Retinal pigment epithelial cell (primary cell): Measurements from ENCODE around the gene TEKT1.
A peak's percentile ranks its signal among the peaks of the same experiment; 100 is the strongest.
"Not testable (repeated sequence)": the region's sequence is repeated elsewhere in the genome, so short reads cannot be mapped to it uniquely, and the experiment has no call there.

ENCODE experiments used
- DNase-seq: peaks from one replicate; pipeline ENCODE4 v3.0.0-alpha.2; 2010; ENCODE audit warnings: low read depth
- H3K4me3 ChIP-seq: 2 replicates; pipeline ENCODE4 v1.5.1; 2011; ENCODE audit warnings: mild to moderate bottlenecking, low read length, control low read depth, moderate library complexity
- CTCF ChIP-seq: conservative IDR thresholded peaks from 2 replicates; pipeline ENCODE4 v1.5.1; 2011; ENCODE audit warnings: low read depth, low read length, control low read depth, inconsistent platforms

TEKT1 gene

DNA sequence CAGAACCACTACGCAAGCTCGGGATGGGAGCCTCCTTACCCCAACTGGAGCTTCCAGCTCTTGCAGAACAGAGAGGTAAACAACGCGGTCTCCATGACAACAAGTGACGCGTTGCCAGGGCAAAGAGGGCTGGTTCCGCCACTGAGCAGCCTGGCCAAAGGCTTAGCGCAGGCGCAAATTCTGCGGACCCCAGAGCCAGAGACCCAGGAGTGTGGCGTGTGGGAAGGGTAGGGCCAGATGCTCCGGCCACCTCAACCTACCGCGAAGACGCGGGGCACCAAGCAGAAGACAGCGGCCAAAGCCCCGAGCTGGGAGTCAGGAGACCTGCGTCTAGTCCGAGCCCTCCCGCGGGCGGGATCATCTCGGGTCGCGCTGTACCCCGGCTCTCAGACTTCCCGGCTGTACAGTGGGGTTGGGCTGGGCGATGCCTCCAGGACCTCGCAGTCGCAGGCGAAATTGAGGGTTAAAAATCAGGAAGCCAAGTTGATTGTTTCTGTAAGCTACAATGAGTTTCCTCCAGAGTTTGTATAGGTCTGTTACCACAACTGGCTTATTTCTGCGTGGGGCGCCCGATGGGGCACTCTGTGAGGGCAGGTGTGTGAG is at the start of gene TEKT1:
Gene TEKT1 (minus strand): TSS at position 69 of the 603 bp plus-strand sequence. CDS start 1,353 bp downstream, outside the sequence.
- no peak for TF ChIP-seq CTCF
- DNase-seq: peak; percentile 4
- H3K4me3 ChIP-seq: peak within 1 kb of the TSS; percentile 35

DNA sequence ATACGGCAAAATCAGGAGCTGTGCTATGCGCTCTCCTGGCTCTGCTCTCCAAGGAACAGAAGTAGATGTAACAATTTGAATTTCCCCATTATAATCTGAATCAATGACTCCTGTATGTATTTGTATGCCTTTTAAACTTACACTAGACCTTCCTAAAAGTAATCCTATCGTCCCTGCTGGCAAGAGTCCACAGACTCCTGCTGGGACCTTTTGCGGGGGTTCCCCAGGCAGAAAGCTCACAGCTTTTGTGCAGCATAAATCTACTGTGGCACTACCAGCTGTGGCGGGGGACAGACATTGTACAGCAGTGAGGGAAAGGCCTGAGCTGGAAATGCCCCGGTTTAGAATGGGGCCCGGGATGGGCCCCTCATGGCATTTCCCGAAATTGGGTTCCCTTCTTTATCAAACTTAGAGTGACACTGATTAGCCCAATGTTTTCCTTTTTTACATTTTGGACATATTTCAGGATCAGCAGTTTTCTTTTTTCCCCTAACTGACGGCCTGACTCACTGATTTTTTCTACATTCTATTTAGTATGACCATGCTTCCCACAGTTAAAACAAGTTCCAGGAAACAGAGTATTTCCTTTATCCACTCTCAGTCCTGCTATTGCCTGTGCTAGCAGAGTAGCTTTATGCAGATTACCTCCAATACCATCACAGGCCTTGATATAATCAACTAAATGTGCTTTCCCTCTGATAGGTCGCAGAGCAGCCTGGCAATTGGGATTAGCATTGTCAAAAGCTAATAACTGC is 47.9 kb upstream of the TEKT1 start:
- H3K4me3 ChIP-seq, DNase-seq: not testable (repeated sequence)

GRCh38 chr17:6875276-6875675 is 43.7 kb upstream of the TEKT1 start:
- DNase-seq, H3K4me3 ChIP-seq: not testable (repeated sequence)

GRCh38 chr17:6872936-6873335 is 41.4 kb upstream of the TEKT1 start:
- DNase-seq: no peak
- no peak overlapping the region for H3K4me3 ChIP-seq
- TF ChIP-seq CTCF: no peak

DNA sequence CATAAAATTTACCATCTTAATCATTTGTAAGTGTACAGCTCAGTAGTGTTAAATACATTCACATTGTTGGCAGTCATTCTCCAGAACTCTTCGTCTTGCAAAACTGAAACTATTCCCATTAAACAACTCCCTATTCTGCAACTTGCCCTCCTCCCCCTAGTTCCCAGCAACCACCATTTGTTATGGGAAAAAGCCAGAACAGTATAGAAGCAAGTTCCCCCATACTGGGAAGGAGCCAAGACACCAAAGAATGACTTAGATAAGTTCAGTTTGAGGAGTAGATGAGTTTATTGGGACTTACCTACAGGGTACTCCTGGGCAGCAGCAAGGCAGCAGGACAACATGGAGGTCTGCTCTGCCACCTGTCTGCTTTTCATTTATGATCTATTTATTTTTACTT is 39.3 kb upstream of the TEKT1 start:
- no peak for TF ChIP-seq CTCF
- no peak for DNase-seq
- H3K4me3 ChIP-seq: no peak overlapping the region

DNA sequence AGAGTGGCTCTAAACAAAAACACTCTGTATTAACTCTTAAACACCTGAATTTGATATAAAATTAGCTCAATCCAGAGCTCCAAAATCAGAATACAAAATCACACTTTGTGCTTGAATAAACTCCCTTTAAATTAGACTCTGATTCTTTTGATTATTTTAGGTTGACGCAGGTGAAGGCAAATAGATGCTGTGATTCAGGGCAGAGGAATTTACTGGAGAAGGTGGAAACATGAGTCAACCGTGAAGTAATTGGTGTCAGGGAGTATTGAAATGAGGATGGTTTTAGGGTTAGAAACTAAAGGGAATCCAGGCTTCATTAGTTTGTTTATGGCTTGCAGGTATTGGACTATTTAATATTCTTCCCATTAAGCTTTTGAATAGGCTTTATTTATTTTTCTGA is 37.1 kb upstream of the TEKT1 start:
- DNase-seq: no peak
- TF ChIP-seq CTCF: no peak
- H3K4me3 ChIP-seq: no peak overlapping the region

- H3K4me3 ChIP-seq: no peak overlapping the region
- no peak for TF ChIP-seq CTCF
- DNase-seq: no peak
These were observed 36.3 kb upstream of the TEKT1 start for GRCh38 chr17:6867849-6868248.

DNA sequence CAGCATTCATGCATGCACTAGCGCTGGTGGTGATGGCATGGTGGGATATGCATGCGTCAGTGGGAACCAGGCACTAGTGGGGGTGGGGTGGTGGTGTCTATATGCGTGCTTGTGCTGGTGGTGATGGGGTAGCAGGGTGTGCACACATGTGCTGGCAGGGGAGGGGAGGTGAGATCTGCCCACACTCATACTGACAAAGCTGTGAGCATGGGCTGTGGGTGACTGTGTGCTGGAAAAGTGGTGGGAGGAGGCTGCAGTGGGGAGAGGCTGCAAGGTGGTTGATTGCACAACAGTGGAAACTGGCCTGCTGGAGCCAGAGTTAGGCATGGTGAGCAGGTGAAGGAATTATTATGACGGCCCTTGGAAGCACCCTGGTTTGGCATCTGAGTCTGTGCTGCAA is 31.3 kb upstream of the TEKT1 start:
- no peak for DNase-seq
- TF ChIP-seq CTCF: no peak
- H3K4me3 ChIP-seq: no peak overlapping the region
